Measurements from ENCODE around the gene PJVK.
"Not testable (repeated sequence)": the region's sequence is repeated elsewhere in the genome, so short reads cannot be mapped to it uniquely, and the experiment has no call there.

PJVK gene

GRCh38 chr2:178450774-178451525 is at the start of gene PJVK, which contains the start of gene PRKRA:
TSS of gene PJVK (plus strand) at chr2:178451378. CDS start at chr2:178453410, 2,032 bp downstream.
TSS of gene PRKRA (minus strand) at chr2:178451175. CDS start at chr2:178451030, 145 bp downstream.
- DNase-seq = peak; percentile 86

GRCh38 chr2:178401994-178402437 is 49.2 kb upstream of the PJVK start:
- no peak for DNase-seq

- no peak for DNase-seq
These were observed 47.4 kb upstream of the PJVK start for GRCh38 chr2:178403671-178404306.

GRCh38 chr2:178404368-178404767 is 46.8 kb upstream of the PJVK start:
- DNase-seq = no peak

- DNase-seq = no peak
These were observed 41.9 kb upstream of the PJVK start for GRCh38 chr2:178409261-178409660.

GRCh38 chr2:178412047-178412446 is 39.1 kb upstream of the PJVK start:
- no peak for DNase-seq

GRCh38 chr2:178412453-178412852 is 38.7 kb upstream of the PJVK start:
- DNase-seq = not testable (repeated sequence)

GRCh38 chr2:178413472-178414265 is 37.5 kb upstream of the PJVK start:
- DNase-seq = peak; percentile 49

- DNase-seq = peak; percentile 90
These were observed 36.6 kb upstream of the PJVK start for GRCh38 chr2:178414266-178415247.

- no peak for DNase-seq
These were observed 35.2 kb upstream of the PJVK start for GRCh38 chr2:178415979-178416378.

GRCh38 chr2:178417916-178418315 is 33.3 kb upstream of the PJVK start:
- no peak for DNase-seq

GRCh38 chr2:178418426-178418825 is 32.8 kb upstream of the PJVK start:
- no peak for DNase-seq

GRCh38 chr2:178419123-178419522 is 32.1 kb upstream of the PJVK start:
- DNase-seq = peak; percentile 21

- DNase-seq = no peak
These were observed 30.6 kb upstream of the PJVK start for GRCh38 chr2:178420463-178420999.

GRCh38 chr2:178422097-178422496 is 29.1 kb upstream of the PJVK start:
- no peak for DNase-seq

- not testable (repeated sequence) for DNase-seq
These were observed 27.4 kb upstream of the PJVK start for GRCh38 chr2:178423746-178424145.

- no peak for DNase-seq
These were observed 25.8 kb upstream of the PJVK start for GRCh38 chr2:178425255-178425827.

- DNase-seq = no peak
These were observed 24.8 kb upstream of the PJVK start for GRCh38 chr2:178426388-178426787.

GRCh38 chr2:178427458-178427857 is 23.7 kb upstream of the PJVK start:
- DNase-seq = no peak

GRCh38 chr2:178428396-178428806 is 22.8 kb upstream of the PJVK start:
- no peak for DNase-seq

- DNase-seq = no peak
These were observed 21.8 kb upstream of the PJVK start for GRCh38 chr2:178429336-178429735.

- DNase-seq = no peak
These were observed 14.5 kb upstream of the PJVK start for GRCh38 chr2:178436662-178437061.
